Mucosa of descending colon (tissue), 3 donors: Measurements from ENCODE around the gene MTPN. TPM values are rescaled to one million over a fixed set of nuclear protein-coding genes. Genes with fewer than 3 reads are reported as not detected.

ENCODE experiments used
- ATAC-seq: fragments of 200-7000 bp; cut with Tn5 transposase; one replicate; pipeline ENCODE4 v1.9.1; 2020; ENCODE audit warnings: mild to moderate bottlenecking, moderate library complexity
- DNase-seq, 3 donors: peaks; one replicate each; pipeline ENCODE4 v3.0.0-alpha.2; 2020
- H3K36me3 ChIP-seq: fragments of 200-600 bp; one replicate; pipeline ENCODE4 v1.8.0; 2021; ENCODE audit warnings: low read depth, mild to moderate bottlenecking
- H3K4me1 ChIP-seq: fragments of 200-600 bp; one replicate; pipeline ENCODE4 v1.8.0; 2021; ENCODE audit warnings: low read depth, mild to moderate bottlenecking
- H3K4me3 ChIP-seq: fragments of 200-600 bp; one replicate; pipeline ENCODE4 v1.8.0; 2021; ENCODE audit warnings: mild to moderate bottlenecking
- H3K9me3 ChIP-seq: fragments of 200-600 bp; one replicate; pipeline ENCODE4 v1.8.0; 2021; ENCODE audit warnings: mild to moderate bottlenecking
- CTCF ChIP-seq: fragments of 200-600 bp; IDR thresholded peaks from one replicate; pipeline ENCODE4 v1.8.0; 2022; ENCODE audit warnings: antibody characterized with exemption, mild to moderate bottlenecking
- intact Hi-C, 2 donors: fragments of 100-400 bp; cut with DNase I in 1 of 2; cut with micrococcal nuclease in 1 of 2; formaldehyde crosslinking; loops; one replicate each; pipeline versions ENCODE4 v1.11.0 to v1.11.1; 2022; cut with DNase I, micrococcal nuclease
- total RNA-seq, 3 donors: library from RNA; stranded (reverse); fragmentation: NEBNext Ultra II Directional in 2 of 3; extraction: Animal tissue kit (Norgen Biotek cat#: 25700) in 2 of 3; gene quantifications; one replicate each; pipeline versions ENCODE4 v1.2.1 to v1.2.4, GENCODE V29; 2021 to 2023
- donor health status: DM: no; HTN: no; CAD: no; lungs with moderate emphysema.
- donor health status: DM: no; HTN: no; CAD: no.
- donor health status: DM: no; HTN: yes; CAD: no.

Gene MTPN
- total RNA-seq, 3 donors from 2014 or later = 93.1 to 97.9 (median 97.0) TPM

- no peak for TF ChIP-seq CTCF
- Histone ChIP-seq H3K9me3 (no peaks in the 10 kb centered on the region), H3K36me3 (no peaks in the 10 kb centered on the region), H3K4me3 (no peak overlapping the region), H3K4me1 (no peaks in the 10 kb centered on the region)
- ATAC-seq (no peak), DNase-seq (no peak)
- intact Hi-C loops = no loop called here
Observed at GRCh38 chr7:135944753-135945152, 32.4 kb downstream of the MTPN start.

GRCh38 chr7:135943134-135943879 is 33.9 kb downstream of the MTPN start:
- no peaks in the 10 kb centered on the region for H3K36me3 ChIP-seq
- no peaks in the 10 kb centered on the region for H3K4me1 ChIP-seq
- no peak for ATAC-seq
- H3K4me3 ChIP-seq = no peak overlapping the region
- no peak for TF ChIP-seq CTCF
- intact Hi-C loops = no loop called here
- no peaks in the 10 kb centered on the region for H3K9me3 ChIP-seq
- no peak for DNase-seq

- no peak for TF ChIP-seq CTCF
- Histone ChIP-seq H3K9me3 (no peaks in the 10 kb centered on the region), H3K4me3 (no peak overlapping the region), H3K36me3 (no peaks in the 10 kb centered on the region), H3K4me1 (no peaks in the 10 kb centered on the region)
- intact Hi-C loops = no loop called here
- ATAC-seq = no peak
- DNase-seq = no peak
Observed at GRCh38 chr7:135942614-135943013, 34.5 kb downstream of the MTPN start.

GRCh38 chr7:135940077-135941075 is 36.8 kb downstream of the MTPN start:
- no peak for DNase-seq
- H3K4me1 ChIP-seq = no peaks in the 10 kb centered on the region
- ATAC-seq = no peak
- no peak overlapping the region for H3K4me3 ChIP-seq
- no peaks in the 10 kb centered on the region for H3K9me3 ChIP-seq
- intact Hi-C loops = no loop called here
- no peak for TF ChIP-seq CTCF
- H3K36me3 ChIP-seq = no peaks in the 10 kb centered on the region

- intact Hi-C loops = no loop called here
- DNase-seq (no peak), ATAC-seq (no peak)
- Histone ChIP-seq H3K9me3 (no peaks in the 10 kb centered on the region), H3K36me3 (no peaks in the 10 kb centered on the region), H3K4me3 (no peak overlapping the region), H3K4me1 (no peaks in the 10 kb centered on the region)
- TF ChIP-seq CTCF = no peak
Observed at GRCh38 chr7:135939261-135939812, 37.8 kb downstream of the MTPN start.
